Prostate gland (tissue), 2 donors: Measurements from ENCODE around the gene DEFB129.

ENCODE experiments used
- CTCF ChIP-seq, 4 experiments: fragments of 200-600 bp in 2 of 4; fragments of 450-650 bp in 2 of 4; sonication (generic) in 2 of 4; IDR thresholded peaks; 1 replicate in 3 of 4; 2 replicates in 1 of 4; pipeline ENCODE4 v1.5.1; 2016 to 2019; ENCODE audit warnings: antibody characterized with exemption in 4 of 4, mild to moderate bottlenecking in 2 of 4, moderate library complexity in 2 of 4
- POLR2A ChIP-seq: fragments of 450-650 bp; IDR thresholded peaks from one replicate; pipeline ENCODE4 v1.6.1; 2016; ENCODE audit warnings: antibody characterized with exemption, mild to moderate bottlenecking
- POLR2AphosphoS5 ChIP-seq: sonication (generic); formaldehyde crosslinking; IDR thresholded peaks from one replicate; pipeline ENCODE4 v1.6.1; 2017; ENCODE audit warnings: antibody characterized with exemption

- TF ChIP-seq POLR2AphosphoS5 (no peak), CTCF (IDR thresholded peaks at IDR 0.05) (no peak), POLR2A (no peak)
These were observed 16.1 kb upstream of the DEFB129 start for GRCh38 chr20:210809-211502.
